K562 treated with DMSO at 1 percent for 48 hours (cell line): ENCODE results near the gene COPS7B. TPM values are rescaled to one million over a fixed set of nuclear protein-coding genes. Genes with fewer than 3 reads are reported as not detected.

Experiments
- total RNA-seq: library from RNA; unstranded; fragments of 300-600 nt; gene quantifications from 2 replicates; pipeline ENCODE4 v1.2.3, GENCODE V29; 2022; ENCODE audit warnings: low replicate concordance; ENCODE audit errors: extremely low read depth

Gene COPS7B
- total RNA-seq, result not detected in 2 replicates

DNA sequence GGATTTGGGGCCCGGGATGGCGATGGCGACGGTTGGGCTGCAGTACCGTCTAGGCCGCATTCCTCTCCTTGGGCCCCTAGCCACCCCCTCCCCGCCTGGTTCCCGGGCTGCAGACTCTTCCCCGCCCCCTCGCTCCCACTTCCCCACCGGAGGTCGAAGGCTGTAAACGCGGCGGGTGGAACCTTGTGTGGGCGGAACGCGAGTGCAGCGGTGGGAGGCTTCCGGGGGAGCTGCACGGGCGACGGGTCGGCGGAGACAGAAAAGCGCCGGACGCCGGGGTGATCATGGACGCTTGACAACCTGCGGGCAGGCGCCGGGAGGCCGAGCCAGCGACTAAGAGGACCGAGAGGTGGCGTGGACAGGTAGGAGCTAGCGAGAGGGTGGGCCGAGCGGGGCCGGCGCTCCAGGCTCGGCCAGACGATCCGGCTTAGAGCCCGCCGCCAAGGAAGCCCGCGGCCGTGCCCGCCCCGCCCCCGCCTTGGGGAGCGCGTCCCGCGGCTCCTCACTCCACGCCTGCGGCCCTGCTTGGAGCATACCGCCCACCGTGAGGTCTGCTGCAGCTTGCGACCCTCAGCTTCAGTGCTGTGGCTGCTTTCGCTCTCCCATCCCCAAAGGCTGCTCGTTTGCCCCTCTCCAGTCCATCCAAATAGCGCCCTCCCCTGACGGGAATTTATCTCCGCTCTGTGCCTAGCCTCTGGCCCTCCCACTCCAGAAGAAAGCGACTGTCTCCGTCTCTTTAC, at the start of gene COPS7B:
Gene COPS7B (plus strand): TSS at position 269 of the 740 bp plus-strand sequence. CDS start 2,126 bp downstream, outside the sequence.

DNA sequence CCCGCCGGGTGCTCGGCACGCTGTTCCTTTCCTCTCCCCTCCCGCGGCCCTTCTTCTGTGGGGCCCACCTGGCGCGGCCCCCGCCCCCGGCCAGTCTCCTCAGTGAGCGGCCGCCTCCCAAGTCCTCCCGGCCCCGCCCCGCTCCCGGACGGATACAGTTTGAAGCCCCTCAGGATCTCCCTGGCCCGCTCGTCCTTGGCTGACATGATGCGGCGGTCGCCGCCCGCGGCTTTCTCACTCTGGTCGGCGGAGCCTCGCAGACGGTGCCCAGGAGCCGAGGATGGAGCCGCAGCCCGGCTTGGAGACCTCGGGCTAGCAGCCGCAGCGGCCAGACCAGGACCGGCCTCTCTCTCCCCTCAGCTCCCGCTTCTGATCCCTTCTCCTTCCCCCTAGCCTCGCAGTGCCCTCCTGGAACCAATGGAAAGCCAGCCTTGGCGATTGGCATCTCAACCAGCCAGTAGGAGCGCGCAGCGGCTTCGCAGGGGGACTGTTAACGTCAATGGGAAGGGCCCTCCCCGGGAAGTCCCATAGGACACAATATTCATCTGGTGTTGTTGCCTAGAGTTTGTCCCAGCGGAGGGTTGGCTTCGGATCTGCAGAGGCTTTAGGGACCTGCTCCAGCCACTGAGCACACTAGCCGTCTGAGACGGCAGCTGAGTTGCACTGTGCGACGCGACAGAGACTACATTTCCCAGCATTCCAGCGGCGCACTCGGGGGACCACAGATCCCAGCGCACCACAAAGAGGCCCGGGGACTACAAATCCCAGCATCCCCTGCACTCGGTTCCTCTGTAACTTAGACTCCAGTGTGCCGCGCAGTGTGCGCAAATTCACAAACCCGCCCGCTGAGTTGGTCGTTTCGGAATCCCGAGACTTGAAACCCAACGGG, 5.1 kb upstream of the COPS7B start, which contains the start of gene PDE6D:
Gene PDE6D (minus strand): TSS at position 374 of the 889 bp plus-strand sequence. CDS start 168 bp downstream, at position 206.

Other genes with a start within 250 kb of the COPS7B start
- gene TEX44, start 193.6 kb upstream of the COPS7B start, total RNA-seq, result not detected in 2 replicates
- gene PTMA, start 77.9 kb upstream of the COPS7B start, total RNA-seq, result 895 TPM in 1 of 2 replicates, not detected in the other
- not detected in 2 replicates for gene PDE6D, start 5.2 kb upstream of the COPS7B start, total RNA-seq
- gene NPPC, start 140.0 kb downstream of the COPS7B start, total RNA-seq, result not detected in 2 replicates
- gene DIS3L2, start 175.3 kb downstream of the COPS7B start, total RNA-seq, result not detected in 2 replicates